Liver (tissue), 9 donors: ENCODE results near the gene HSD17B11. TPM values are rescaled to one million over a fixed set of nuclear protein-coding genes. Genes with fewer than 3 reads are reported as not detected.
"Not testable (repeated sequence)": the region's sequence is repeated elsewhere in the genome, so short reads cannot be mapped to it uniquely, and the experiment has no call there.

Experiments
- DNase-seq: peaks from one replicate; pipeline ENCODE4 v3.0.0-alpha.2; 2017; ENCODE audit warnings: low spot score
- H3K27ac ChIP-seq, 2 donors: one replicate each; pipeline ENCODE4 v1.7.0; 2013; ENCODE audit warnings: inconsistent platforms in 2 of 2, low read length in 2 of 2, control low read depth in 1 of 2, low read depth in 1 of 2, mild to moderate bottlenecking in 1 of 2
- H3K27me3 ChIP-seq, 4 donors: one replicate each; pipeline versions ENCODE4 v1.6.1 to v1.7.0; 2013; ENCODE audit warnings: low read length in 3 of 4, inconsistent platforms in 1 of 4, mild to moderate bottlenecking in 1 of 4, moderate library complexity in 1 of 4; ENCODE audit not compliant: control insufficient read depth in 4 of 4, insufficient read depth in 4 of 4
- H3K36me3 ChIP-seq, 4 donors: one replicate each; pipeline versions ENCODE4 v1.6.1 to v1.7.0; 2013; ENCODE audit warnings: low read length in 3 of 4, mild to moderate bottlenecking in 3 of 4, low read depth in 1 of 4, moderate library complexity in 1 of 4; ENCODE audit not compliant: control insufficient read depth in 4 of 4, insufficient read depth in 3 of 4
- H3K4me1 ChIP-seq, 4 donors: one replicate each; pipeline versions ENCODE4 v1.6.1 to v1.7.0; 2013; ENCODE audit warnings: low read length in 3 of 4, mild to moderate bottlenecking in 3 of 4, moderate library complexity in 1 of 4; ENCODE audit not compliant: control insufficient read depth in 4 of 4, insufficient read depth in 4 of 4
- H3K4me3 ChIP-seq, 3 donors: one replicate each; pipeline versions ENCODE4 v1.6.1 to v1.7.0; 2013; ENCODE audit warnings: low read length in 3 of 3, control low read depth in 1 of 3, low read depth in 1 of 3, mild to moderate bottlenecking in 1 of 3
- H3K9ac ChIP-seq, 2 donors: one replicate each; pipeline ENCODE4 v1.7.0; 2013; ENCODE audit warnings: low read length in 2 of 2, mild to moderate bottlenecking in 2 of 2, moderate library complexity in 2 of 2, control low read depth in 1 of 2, low read depth in 1 of 2
- H3K9me3 ChIP-seq, 4 donors: one replicate each; pipeline versions ENCODE4 v1.6.1 to v1.7.0; 2013; ENCODE audit warnings: low read length in 3 of 4; ENCODE audit not compliant: control insufficient read depth in 4 of 4
- ATF3 ChIP-seq: IDR thresholded peaks from 2 replicates; pipeline ENCODE4 v1.6.1; 2016; ENCODE audit warnings: antibody characterized with exemption
- CTCF ChIP-seq: fragments of 150-350 bp; IDR thresholded peaks from 2 replicates; pipeline ENCODE4 v1.5.1; 2017; ENCODE audit warnings: improper control_type of control experiment, low read depth, low read length; ENCODE audit not compliant: missing input control
- EGR1 ChIP-seq, 2 donors: IDR thresholded peaks; 2 replicates each; pipeline ENCODE4 v1.6.1; 2016 to 2018; ENCODE audit warnings: antibody characterized with exemption in 2 of 2, low read depth in 2 of 2
- FOXA1 ChIP-seq: IDR thresholded peaks from 2 replicates; pipeline ENCODE4 v1.6.1; 2016; ENCODE audit warnings: antibody characterized with exemption
- FOXA2 ChIP-seq: IDR thresholded peaks from 2 replicates; pipeline ENCODE4 v1.6.1; 2016; ENCODE audit warnings: antibody characterized with exemption
- GABPA ChIP-seq, 2 donors: IDR thresholded peaks in 1 of 2; conservative IDR thresholded peaks in 1 of 2; 2 replicates each; pipeline ENCODE4 v1.6.1; 2016; ENCODE audit warnings: antibody characterized with exemption in 2 of 2, mild to moderate bottlenecking in 1 of 2, moderate library complexity in 1 of 2
- HNF4A ChIP-seq, 2 donors: conservative IDR thresholded peaks; 2 replicates each; pipeline ENCODE4 v1.6.1; 2016; ENCODE audit warnings: antibody characterized with exemption in 2 of 2, mild to moderate bottlenecking in 2 of 2
- HNF4G ChIP-seq: IDR thresholded peaks from 2 replicates; pipeline ENCODE4 v1.6.1; 2016; ENCODE audit warnings: antibody characterized with exemption
- JUND ChIP-seq, 2 donors: IDR thresholded peaks; 2 replicates each; pipeline ENCODE4 v1.6.1; 2016; ENCODE audit warnings: antibody characterized with exemption in 2 of 2
- MAX ChIP-seq: IDR thresholded peaks from 2 replicates; pipeline ENCODE4 v1.6.1; 2016; ENCODE audit warnings: antibody characterized with exemption
- NR2F2 ChIP-seq: IDR thresholded peaks from 2 replicates; pipeline ENCODE4 v1.6.1; 2016; ENCODE audit warnings: antibody characterized with exemption
- RAD21 ChIP-seq, 2 donors: IDR thresholded peaks; 2 replicates each; pipeline ENCODE4 v1.6.1; 2016; ENCODE audit warnings: antibody characterized with exemption in 2 of 2, mild to moderate bottlenecking in 2 of 2
- REST ChIP-seq: IDR thresholded peaks from 2 replicates; pipeline ENCODE4 v1.6.1; 2016; ENCODE audit warnings: antibody characterized with exemption, mild to moderate bottlenecking
- RXRA ChIP-seq, 2 donors: IDR thresholded peaks; 2 replicates each; pipeline ENCODE4 v1.6.1; 2017 to 2018; ENCODE audit warnings: antibody characterized with exemption in 2 of 2, mild to moderate bottlenecking in 1 of 2
- SP1 ChIP-seq: IDR thresholded peaks from 2 replicates; pipeline ENCODE4 v1.6.1; 2018; ENCODE audit warnings: antibody characterized with exemption, mild to moderate bottlenecking
- YY1 ChIP-seq: IDR thresholded peaks from 2 replicates; pipeline ENCODE4 v1.6.1; 2016; ENCODE audit warnings: antibody characterized with exemption, mild to moderate bottlenecking
- ZBTB33 ChIP-seq: IDR thresholded peaks from 2 replicates; pipeline ENCODE4 v1.6.1; 2016; ENCODE audit warnings: antibody characterized with exemption
- WGBS: extraction: QIAGEN DNeasy Blood & Tissue Kit; methylation state at CpG from one replicate; pipeline ENCODE4 v1.1.7; 2013; 5-methylcytosine and 5-hydroxymethylcytosine counted together
- polyA plus RNA-seq, 2 donors: library from polyadenylated mRNA; stranded (reverse) in 1 of 2; unstranded in 1 of 2; fragments of 200-250 nt in 1 of 2; fragments of >200 nt in 1 of 2; fragmentation: Nextera tagmentation in 1 of 2; extraction: Ambion mirVana in 1 of 2; gene quantifications; one replicate each; pipeline versions ENCODE4 v1.2.1 to v1.2.3, GENCODE V29; 2013 to 2015
- total RNA-seq, 2 donors: library from RNA; depleted of rRNA; stranded (reverse); fragments of >200 nt; gene quantifications; one replicate each; pipeline ENCODE4 v1.2.3, GENCODE V29; 2014
- donor health status: healthy.
- donor health status: healthy.
- donor health status: healthy.
- donor health status: healthy.
- donor health status: healthy.

HSD17B11 gene
- total and polyA plus RNA-seq, 4 donors = 94.8 to 133 (median 115) TPM

GRCh38 chr4:87419578-87420249 lies 28.7 kb upstream of the HSD17B11 start (continued):
- TF ChIP-seq CTCF (no peak), ATF3 (peak; percentile 59), NR2F2 (no peak), JUND (IDR thresholded peaks at IDR 0.05) (peak; percentile 77 to 79), RXRA (IDR thresholded peaks at IDR 0.05) (peak in 1 of 2 donors; percentile 79), MAX (peak; percentile 42), FOXA1 (peak; percentile 77), EGR1 (IDR thresholded peaks at IDR 0.05; ENCODE audit: low read depth in 2 of 2) (no peak), HNF4G (peak; percentile 68)

- not testable (repeated sequence) for H3K36me3 ChIP-seq, H3K27me3 ChIP-seq, DNase-seq, H3K4me3 ChIP-seq, H3K9me3 ChIP-seq, H3K9ac ChIP-seq
- peaks cover 13 to 55% (median 43%) of the 10 kb centered on the region in 4 donors for H3K4me1 ChIP-seq
- peak overlapping the region; percentile 13 to 90 for H3K27ac ChIP-seq
- TF ChIP-seq HNF4A (conservative IDR thresholded peaks at IDR 0.05) (peak; percentile 53 to 71), RXRA (IDR thresholded peaks at IDR 0.05) (peak in 1 of 2 donors; percentile 25)
- 67% methylated on average over 4 of the region's 4 CpGs for WGBS
Observed at GRCh38 chr4:87418410-87418809, 27.4 kb upstream of the HSD17B11 start.

GRCh38 chr4:87416965-87417364 lies 26.0 kb upstream of the HSD17B11 start:
- WGBS = 24% methylated on average over 3 of the region's 3 CpGs
- DNase-seq = no peak
- Histone ChIP-seq H3K9ac (no peak overlapping the region), H3K9me3 (no peaks in the 10 kb centered on the region), H3K27ac (peak overlapping the region; percentile 77 to 83), H3K4me1 (peaks cover 13 to 53% (median 41%) of the 10 kb centered on the region in 4 donors), H3K27me3 (no peaks in the 10 kb centered on the region), H3K4me3 (no peak overlapping the region), H3K36me3 (no peaks in the 10 kb centered on the region)
- TF ChIP-seq JUND (IDR thresholded peaks at IDR 0.05) (peak; percentile 19 to 76), GABPA (IDR thresholded peaks at IDR 0.05 in 1 of 2, conservative IDR thresholded peaks at IDR 0.05 in 1 of 2) (peak in 1 of 2 donors; percentile 22), FOXA2 (peak; percentile 89), FOXA1 (peak; percentile 87), YY1 (peak; percentile 79), CTCF (no peak), HNF4A (conservative IDR thresholded peaks at IDR 0.05) (peak; percentile 87 to 96), HNF4G (no peak), NR2F2 (peak; percentile 42), MAX (peak; percentile 62), SP1 (peak; percentile 91), REST (peak; percentile 72), RAD21 (IDR thresholded peaks at IDR 0.05) (peak; percentile 12 to 29), ZBTB33 (peak; percentile 77), ATF3 (no peak), EGR1 (IDR thresholded peaks at IDR 0.05; ENCODE audit: low read depth in 2 of 2) (peak in 1 of 2 donors; percentile 53)
